ENCODE results near the gene SCMH1.

SCMH1 gene

DNA sequence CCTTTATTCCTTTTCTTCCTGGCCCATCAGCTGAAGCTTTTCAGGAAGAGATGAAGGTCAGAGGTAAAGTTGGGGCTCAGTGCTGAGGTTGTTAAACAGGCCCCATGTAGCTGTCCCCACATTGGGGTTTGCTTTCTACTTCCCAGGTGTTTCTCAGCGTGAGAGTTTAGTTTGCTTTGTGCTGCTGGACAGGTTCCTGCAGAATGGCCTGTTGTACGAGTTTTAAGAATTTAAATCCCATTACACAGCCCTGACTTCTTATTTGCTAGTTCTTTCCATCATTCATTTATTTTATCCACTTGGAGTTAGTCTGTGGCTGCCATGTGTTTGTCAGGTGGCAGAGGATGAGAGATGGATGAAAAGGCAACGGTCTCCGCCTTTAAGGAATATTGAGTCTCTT, 243.4 kb downstream of the SCMH1 start:
- Histone ChIP-seq H3K4me3 (ENCODE audit: low read length) (no peak overlapping the region), H2AFZ (ENCODE audit: low read depth, low read length) (no peak overlapping the region), H3K27me3 (ENCODE audit: insufficient read depth, low read length) (no peaks in the 10 kb centered on the region), H3K9me3 (ENCODE audit: low read length) (no peaks in the 10 kb centered on the region), H3K4me1 (ENCODE audit: insufficient read depth, low read length) (no peaks in the 10 kb centered on the region), H3K36me3 (ENCODE audit: insufficient read depth, low read length) (peaks cover 90% of the 10 kb centered on the region)

DNA sequence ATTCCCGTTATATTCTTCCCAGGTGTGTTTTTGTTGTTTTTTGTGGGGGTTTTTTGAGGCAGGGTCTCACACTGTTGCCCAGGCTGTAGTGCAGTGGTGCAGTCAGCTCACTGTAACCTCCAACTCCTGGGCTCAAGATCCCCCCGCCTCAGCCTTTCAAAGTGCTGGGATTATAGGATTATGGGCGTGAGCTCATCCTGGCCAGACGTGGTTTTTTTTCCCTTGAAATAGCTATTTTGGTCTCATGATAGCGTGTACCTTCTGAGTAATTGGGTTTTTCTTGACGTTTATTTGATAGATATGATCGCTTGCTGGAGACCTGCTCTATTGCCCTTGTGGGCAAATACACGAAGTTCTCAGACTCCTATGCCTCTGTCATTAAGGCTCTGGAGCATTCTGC, 245.0 kb downstream of the SCMH1 start:
- no peaks in the 10 kb centered on the region for H3K27me3 ChIP-seq (ENCODE audit: insufficient read depth, low read length)
- no peaks in the 10 kb centered on the region for H3K4me1 ChIP-seq (ENCODE audit: insufficient read depth, low read length)
- H2AFZ ChIP-seq (ENCODE audit: low read depth, low read length), result no peak overlapping the region
- no peak overlapping the region for H3K4me3 ChIP-seq (ENCODE audit: low read length)
- H3K9me3 ChIP-seq (ENCODE audit: low read length), result peaks cover 2% of the 10 kb centered on the region
- H3K36me3 ChIP-seq (ENCODE audit: insufficient read depth, low read length), result peaks cover 87% of the 10 kb centered on the region

DNA sequence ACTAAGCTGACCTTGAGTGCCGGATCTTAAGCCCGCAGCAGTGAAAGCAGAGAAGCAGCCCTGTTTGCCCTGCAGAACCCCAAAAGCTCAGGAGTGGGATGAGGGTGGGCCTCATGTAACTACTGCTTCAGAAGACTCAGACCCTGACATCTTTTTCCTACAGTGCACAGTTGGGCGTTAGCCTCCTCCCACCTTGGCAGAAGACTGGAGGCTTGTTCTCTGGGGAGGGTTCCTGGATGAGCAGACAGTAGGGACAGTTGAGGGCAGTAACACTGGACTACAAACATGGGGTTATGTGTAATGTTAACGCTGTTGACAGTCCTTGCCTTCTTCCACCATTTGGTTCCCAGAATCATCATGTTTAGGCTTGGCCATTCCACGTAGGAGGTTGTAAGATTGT, 253.0 kb downstream of the SCMH1 start:
- no peaks in the 10 kb centered on the region for H3K27me3 ChIP-seq (ENCODE audit: insufficient read depth, low read length)
- H3K4me3 ChIP-seq (ENCODE audit: low read length), result no peak overlapping the region
- no peak overlapping the region for H2AFZ ChIP-seq (ENCODE audit: low read depth, low read length)
- peaks cover 5% of the 10 kb centered on the region for H3K9me3 ChIP-seq (ENCODE audit: low read length)
- no peaks in the 10 kb centered on the region for H3K4me1 ChIP-seq (ENCODE audit: insufficient read depth, low read length)
- peaks cover 86% of the 10 kb centered on the region for H3K36me3 ChIP-seq (ENCODE audit: insufficient read depth, low read length)

DNA sequence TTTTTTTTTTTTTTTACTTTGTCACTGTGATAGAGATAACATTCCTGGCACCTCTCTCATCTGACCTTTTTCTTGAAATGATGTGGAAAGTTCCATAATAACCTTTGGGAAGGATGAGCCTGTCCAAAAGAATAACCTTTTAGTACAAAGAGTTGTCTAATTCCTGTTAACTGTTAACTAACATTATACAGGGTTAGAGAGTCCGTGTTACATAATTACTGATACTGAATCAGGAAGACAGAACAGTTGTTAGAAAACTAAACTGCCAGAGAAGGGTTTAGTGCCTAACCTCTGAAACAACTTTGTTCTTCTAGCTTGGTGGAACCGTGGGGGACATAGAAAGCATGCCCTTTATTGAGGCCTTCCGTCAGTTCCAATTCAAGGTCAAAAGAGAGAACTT, 253.8 kb downstream of the SCMH1 start:
- Histone ChIP-seq H3K36me3 (ENCODE audit: insufficient read depth, low read length) (peaks cover 90% of the 10 kb centered on the region), H3K27me3 (ENCODE audit: insufficient read depth, low read length) (no peaks in the 10 kb centered on the region), H3K4me1 (ENCODE audit: insufficient read depth, low read length) (no peaks in the 10 kb centered on the region), H3K9me3 (ENCODE audit: low read length) (peaks cover 5% of the 10 kb centered on the region), H3K4me3 (ENCODE audit: low read length) (no peak overlapping the region), H2AFZ (ENCODE audit: low read depth, low read length) (no peak overlapping the region)

DNA sequence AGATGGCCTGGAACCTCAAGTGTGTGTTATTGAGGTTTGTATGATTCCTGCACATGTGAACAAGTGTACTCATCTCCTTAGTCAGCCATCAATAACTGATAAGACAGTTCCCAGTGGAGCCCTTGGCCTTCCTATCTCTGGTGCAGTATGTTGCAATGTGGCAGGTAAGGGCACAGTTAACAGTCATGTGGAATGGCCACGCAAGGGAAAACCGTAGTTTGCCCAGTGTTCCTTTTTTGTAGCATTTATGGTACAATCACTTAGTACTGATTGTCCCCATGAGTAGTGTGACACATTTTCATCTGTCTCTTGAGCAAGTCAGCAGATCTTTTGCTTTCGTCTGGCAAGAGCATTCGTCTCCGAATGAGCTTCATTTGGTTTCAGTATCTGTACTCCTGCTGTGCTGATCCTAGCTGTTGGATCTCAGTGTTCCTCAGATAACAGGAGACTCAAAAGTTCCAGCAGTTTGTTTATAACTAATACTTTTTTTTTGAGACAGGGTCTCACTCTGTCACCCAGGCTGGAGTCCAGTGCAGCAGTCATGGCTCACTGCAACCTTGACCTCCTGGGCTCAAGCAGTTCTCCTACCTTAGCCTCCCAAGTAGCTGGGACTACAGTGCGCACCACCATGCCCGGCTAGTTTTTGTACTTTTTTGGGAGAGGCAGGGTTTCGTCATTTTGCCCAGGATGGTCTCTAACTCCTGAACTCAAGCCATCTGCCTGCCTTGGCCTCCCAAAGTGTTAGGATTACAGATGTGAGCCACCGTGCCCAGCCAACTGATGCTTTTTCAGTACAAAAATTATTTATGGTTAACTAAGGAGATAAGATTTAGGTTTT, 254.4 kb downstream of the SCMH1 start:
- Histone ChIP-seq H3K9me3 (ENCODE audit: low read length) (peaks cover 5% of the 10 kb centered on the region), H3K4me1 (ENCODE audit: insufficient read depth, low read length) (no peaks in the 10 kb centered on the region), H3K27me3 (ENCODE audit: insufficient read depth, low read length) (no peaks in the 10 kb centered on the region), H3K4me3 (ENCODE audit: low read length) (no peak overlapping the region), H2AFZ (ENCODE audit: low read depth, low read length) (no peak overlapping the region), H3K36me3 (ENCODE audit: insufficient read depth, low read length) (peaks cover 90% of the 10 kb centered on the region)

DNA sequence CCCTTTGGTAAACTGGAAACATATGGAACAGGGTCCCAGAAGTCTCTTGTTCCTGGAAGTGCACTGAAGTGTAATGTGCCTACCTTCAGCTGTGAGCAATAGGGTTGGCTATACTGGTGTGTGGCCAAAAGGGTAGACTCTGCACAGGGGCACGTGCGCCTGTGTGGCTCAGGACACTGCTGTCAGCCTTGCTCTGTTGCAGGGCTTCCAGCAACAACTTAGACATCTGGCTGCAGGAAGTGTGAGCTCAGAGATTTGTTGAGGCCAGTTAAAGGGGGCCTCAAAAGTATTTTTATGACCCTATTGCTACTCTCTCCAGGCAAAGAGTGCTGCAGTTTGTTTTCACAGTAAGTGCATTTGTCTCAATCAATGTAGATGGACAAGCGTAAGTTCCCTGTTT, 255.2 kb downstream of the SCMH1 start:
- Histone ChIP-seq H3K4me1 (ENCODE audit: insufficient read depth, low read length) (peaks cover 1% of the 10 kb centered on the region), H3K36me3 (ENCODE audit: insufficient read depth, low read length) (peaks cover 86% of the 10 kb centered on the region)

DNA sequence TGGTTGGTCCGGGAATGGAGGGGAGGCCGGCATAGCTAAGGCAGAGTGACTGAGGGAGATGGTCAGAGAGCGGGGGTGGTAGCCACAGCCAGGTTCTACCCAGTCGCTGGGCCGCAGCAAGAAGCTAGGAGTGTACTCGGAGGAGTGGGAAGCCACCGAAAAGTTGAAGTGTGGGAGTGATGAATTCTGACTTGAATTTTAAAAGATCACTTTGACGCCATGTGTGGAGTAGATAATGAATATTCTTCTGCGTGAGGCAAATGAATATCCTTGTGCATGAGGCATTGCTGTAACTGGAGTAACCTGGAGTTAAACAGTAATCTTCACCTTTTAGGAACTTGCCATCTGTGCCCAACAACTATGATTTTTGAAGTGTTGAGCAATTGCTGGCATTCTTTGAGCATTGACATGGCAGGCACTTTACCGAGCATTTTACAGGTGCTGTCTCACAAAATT, 255.8 kb downstream of the SCMH1 start:
- no peaks in the 10 kb centered on the region for H3K27me3 ChIP-seq (ENCODE audit: insufficient read depth, low read length)
- H3K4me1 ChIP-seq (ENCODE audit: insufficient read depth, low read length), result peaks cover 6% of the 10 kb centered on the region
- peaks cover 82% of the 10 kb centered on the region for H3K36me3 ChIP-seq (ENCODE audit: insufficient read depth, low read length)
- H3K4me3 ChIP-seq (ENCODE audit: low read length), result no peak overlapping the region
- no peaks in the 10 kb centered on the region for H3K9me3 ChIP-seq (ENCODE audit: low read length)
- no peak overlapping the region for H2AFZ ChIP-seq (ENCODE audit: low read depth, low read length)

More for the DNA sequence above, 255.2 kb downstream of the SCMH1 start:
- Histone ChIP-seq H3K9me3 (ENCODE audit: low read length) (peaks cover 1% of the 10 kb centered on the region), H3K27me3 (ENCODE audit: insufficient read depth, low read length) (no peaks in the 10 kb centered on the region), H3K4me3 (ENCODE audit: low read length) (no peak overlapping the region), H2AFZ (ENCODE audit: low read depth, low read length) (no peak overlapping the region)

DNA sequence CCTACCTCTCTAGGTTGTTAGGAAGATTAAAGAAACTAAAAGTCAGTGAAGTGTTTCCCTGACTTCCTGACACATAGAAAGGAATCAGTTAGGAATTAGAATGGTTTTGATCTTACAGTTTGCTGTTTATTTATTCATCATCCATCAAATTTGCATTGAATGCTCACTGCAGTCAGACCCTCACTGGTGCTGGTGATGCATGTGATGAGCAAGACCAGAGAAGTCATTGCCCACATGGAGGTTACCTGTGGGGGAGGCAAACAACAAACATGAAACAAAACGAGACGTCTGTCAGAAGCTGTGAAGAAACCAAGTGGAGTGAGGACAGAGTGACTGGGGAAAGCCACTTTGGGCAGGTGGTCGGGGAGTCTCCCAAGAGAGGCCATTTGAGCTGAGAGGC, 256.2 kb downstream of the SCMH1 start:
- H3K4me3 ChIP-seq (ENCODE audit: low read length), result no peak overlapping the region
- H3K36me3 ChIP-seq (ENCODE audit: insufficient read depth, low read length), result peaks cover 77% of the 10 kb centered on the region
- H2AFZ ChIP-seq (ENCODE audit: low read depth, low read length), result no peak overlapping the region
- no peaks in the 10 kb centered on the region for H3K9me3 ChIP-seq (ENCODE audit: low read length)
- H3K27me3 ChIP-seq (ENCODE audit: insufficient read depth, low read length), result no peaks in the 10 kb centered on the region
- H3K4me1 ChIP-seq (ENCODE audit: insufficient read depth, low read length), result peaks cover 10% of the 10 kb centered on the region

DNA sequence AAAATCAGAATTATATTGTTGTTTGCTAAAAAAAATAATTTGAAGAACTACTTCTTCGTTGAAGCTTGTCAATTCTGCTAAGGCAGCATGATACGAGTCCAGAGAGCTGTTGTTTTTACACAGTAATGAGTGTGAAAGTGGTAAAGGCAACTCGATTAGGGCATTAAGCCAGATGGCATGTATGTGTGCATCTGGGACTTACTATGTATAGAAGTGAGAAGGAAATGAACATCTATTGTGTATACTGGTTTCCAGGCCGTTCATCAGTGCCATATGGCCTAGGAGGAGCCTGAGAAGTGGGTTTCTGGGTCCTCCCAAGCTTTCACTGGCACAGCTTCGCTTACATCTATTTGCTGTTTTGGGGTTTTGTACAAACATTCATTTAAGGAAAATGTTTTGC, 256.9 kb downstream of the SCMH1 start:
- Histone ChIP-seq H3K9me3 (ENCODE audit: low read length) (no peaks in the 10 kb centered on the region), H3K36me3 (ENCODE audit: insufficient read depth, low read length) (peaks cover 71% of the 10 kb centered on the region), H3K4me1 (ENCODE audit: insufficient read depth, low read length) (peaks cover 15% of the 10 kb centered on the region), H2AFZ (ENCODE audit: low read depth, low read length) (no peak overlapping the region), H3K27me3 (ENCODE audit: insufficient read depth, low read length) (no peaks in the 10 kb centered on the region), H3K4me3 (ENCODE audit: low read length) (no peak overlapping the region)

DNA sequence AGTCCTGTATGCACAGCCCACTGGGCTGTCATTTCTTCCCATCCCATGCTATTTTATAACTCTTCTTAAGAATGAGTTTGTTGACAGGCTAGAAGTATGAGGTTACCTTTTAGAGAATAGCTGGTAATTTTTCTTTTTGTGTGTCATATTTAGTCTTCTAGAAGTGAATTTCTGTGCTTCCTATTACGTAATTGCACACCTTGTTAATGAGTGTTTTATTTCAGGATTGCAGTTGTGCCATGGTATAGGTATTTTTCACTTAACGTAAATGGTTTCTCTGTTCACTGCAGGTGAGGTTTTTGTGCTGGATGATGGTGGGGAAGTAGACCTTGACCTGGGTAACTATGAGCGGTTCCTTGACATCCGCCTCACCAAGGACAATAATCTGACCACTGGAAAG, 257.6 kb downstream of the SCMH1 start:
- Histone ChIP-seq H3K9me3 (ENCODE audit: low read length) (no peaks in the 10 kb centered on the region), H3K4me1 (ENCODE audit: insufficient read depth, low read length) (peaks cover 15% of the 10 kb centered on the region), H3K36me3 (ENCODE audit: insufficient read depth, low read length) (peaks cover 65% of the 10 kb centered on the region), H3K4me3 (ENCODE audit: low read length) (no peak overlapping the region), H2AFZ (ENCODE audit: low read depth, low read length) (no peak overlapping the region), H3K27me3 (ENCODE audit: insufficient read depth, low read length) (no peaks in the 10 kb centered on the region)

DNA sequence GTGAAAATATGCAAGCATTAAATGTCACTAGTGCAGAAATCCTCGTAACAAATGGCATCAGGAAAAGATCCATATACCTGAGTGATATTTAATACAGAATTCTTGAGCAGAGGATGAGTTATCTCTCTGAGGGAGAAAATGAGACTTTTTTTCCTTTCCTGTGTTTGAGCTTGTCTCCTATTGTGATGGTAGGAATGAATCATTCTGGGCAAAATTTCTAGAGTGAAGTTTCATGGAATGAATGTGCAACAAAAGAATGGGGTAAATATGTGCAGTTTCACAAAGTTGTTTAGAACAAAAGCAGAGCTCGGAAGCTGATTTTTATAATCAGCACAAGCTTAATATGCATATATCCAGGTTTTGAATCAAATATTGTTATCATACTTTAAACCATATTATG, 258.0 kb downstream of the SCMH1 start:
- no peaks in the 10 kb centered on the region for H3K27me3 ChIP-seq (ENCODE audit: insufficient read depth, low read length)
- peaks cover 15% of the 10 kb centered on the region for H3K4me1 ChIP-seq (ENCODE audit: insufficient read depth, low read length)

DNA sequence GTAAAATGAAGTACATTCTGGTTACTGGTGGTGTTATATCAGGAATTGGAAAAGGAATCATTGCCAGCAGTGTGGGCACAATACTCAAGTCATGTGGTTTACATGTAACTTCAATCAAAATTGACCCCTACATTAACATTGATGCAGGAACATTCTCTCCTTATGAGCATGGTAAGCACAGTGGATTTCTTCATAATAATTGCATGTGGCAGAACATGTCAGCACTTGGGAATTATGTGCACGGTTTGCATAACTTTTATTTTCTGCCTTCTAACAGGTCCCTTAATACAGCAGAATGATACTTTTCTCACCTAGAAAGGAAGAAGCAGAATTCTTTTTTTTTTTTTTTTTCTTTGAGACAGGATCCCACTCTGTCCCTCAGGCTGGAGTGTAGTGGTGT, 258.8 kb downstream of the SCMH1 start:
- Histone ChIP-seq H3K4me3 (ENCODE audit: low read length) (no peak overlapping the region), H2AFZ (ENCODE audit: low read depth, low read length) (no peak overlapping the region), H3K4me1 (ENCODE audit: insufficient read depth, low read length) (peaks cover 15% of the 10 kb centered on the region), H3K27me3 (ENCODE audit: insufficient read depth, low read length) (no peaks in the 10 kb centered on the region), H3K9me3 (ENCODE audit: low read length) (no peaks in the 10 kb centered on the region), H3K36me3 (ENCODE audit: insufficient read depth, low read length) (peaks cover 52% of the 10 kb centered on the region)

More for the DNA sequence above, 258.0 kb downstream of the SCMH1 start:
- Histone ChIP-seq H2AFZ (ENCODE audit: low read depth, low read length) (no peak overlapping the region), H3K36me3 (ENCODE audit: insufficient read depth, low read length) (peaks cover 60% of the 10 kb centered on the region), H3K4me3 (ENCODE audit: low read length) (no peak overlapping the region), H3K9me3 (ENCODE audit: low read length) (no peaks in the 10 kb centered on the region)

DNA sequence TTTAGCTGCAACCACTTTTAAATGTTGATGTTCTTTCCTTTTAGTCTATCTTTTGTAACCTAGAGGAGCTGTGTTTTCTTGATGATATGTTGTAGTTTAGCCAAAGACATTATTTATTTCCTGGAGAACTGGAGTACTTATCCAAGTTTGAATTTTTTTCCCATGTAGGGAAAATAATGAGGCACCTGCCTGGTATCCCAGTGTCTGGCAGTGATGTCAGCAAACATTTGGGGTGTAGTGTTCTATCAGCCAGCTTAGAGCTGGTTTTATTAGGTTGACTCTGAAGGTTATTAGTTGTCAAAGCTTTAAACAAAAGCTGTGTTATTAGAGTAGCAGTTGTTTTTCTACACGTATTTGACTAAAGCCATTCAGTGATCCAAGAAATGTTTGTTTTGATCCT, 259.4 kb downstream of the SCMH1 start:
- Histone ChIP-seq H3K4me1 (ENCODE audit: insufficient read depth, low read length) (peaks cover 15% of the 10 kb centered on the region), H3K9me3 (ENCODE audit: low read length) (no peaks in the 10 kb centered on the region), H3K36me3 (ENCODE audit: insufficient read depth, low read length) (peaks cover 47% of the 10 kb centered on the region), H3K27me3 (ENCODE audit: insufficient read depth, low read length) (no peaks in the 10 kb centered on the region), H2AFZ (ENCODE audit: low read depth, low read length) (no peak overlapping the region), H3K4me3 (ENCODE audit: low read length) (no peak overlapping the region)
